ENCODE results near the gene NCAM2.

Gene NCAM2

GRCh38 chr21:21177353-21177986 lies 179.3 kb downstream of the NCAM2 start:
- DNase-seq (ENCODE audit: low read depth) = no peak

DNA sequence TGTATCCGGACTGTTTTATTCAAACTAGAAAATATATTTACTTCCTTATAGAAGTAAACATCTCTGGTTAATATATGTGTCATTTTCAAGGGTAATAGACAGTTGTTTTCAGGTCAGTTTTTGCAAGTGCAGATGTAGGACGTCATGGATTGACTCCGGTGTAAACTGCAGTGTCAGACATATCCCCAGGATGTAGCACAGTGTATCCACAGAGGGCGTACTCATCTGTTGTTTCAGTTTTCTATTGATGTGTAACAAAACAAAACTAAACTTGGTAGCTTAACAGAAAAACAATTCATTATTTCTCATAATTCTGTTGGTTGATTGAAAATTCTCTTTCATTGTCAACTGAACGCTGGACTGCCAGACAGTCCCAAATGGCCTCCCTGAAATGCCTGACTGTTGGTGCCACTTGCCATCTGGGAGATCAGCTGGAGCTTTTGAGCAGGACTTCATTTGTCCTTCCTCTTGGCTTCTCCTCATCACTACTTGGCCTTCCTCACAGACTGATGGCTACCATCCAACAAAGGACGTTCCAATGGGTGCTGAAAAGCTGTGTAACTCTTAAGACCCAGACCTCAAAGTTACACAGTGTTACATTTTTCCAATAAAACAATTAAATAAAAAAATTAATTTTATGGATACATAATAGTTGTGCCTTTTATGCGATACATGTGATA lies 181.6 kb downstream of the NCAM2 start:
- DNase-seq (ENCODE audit: low read depth) = no peak

DNA sequence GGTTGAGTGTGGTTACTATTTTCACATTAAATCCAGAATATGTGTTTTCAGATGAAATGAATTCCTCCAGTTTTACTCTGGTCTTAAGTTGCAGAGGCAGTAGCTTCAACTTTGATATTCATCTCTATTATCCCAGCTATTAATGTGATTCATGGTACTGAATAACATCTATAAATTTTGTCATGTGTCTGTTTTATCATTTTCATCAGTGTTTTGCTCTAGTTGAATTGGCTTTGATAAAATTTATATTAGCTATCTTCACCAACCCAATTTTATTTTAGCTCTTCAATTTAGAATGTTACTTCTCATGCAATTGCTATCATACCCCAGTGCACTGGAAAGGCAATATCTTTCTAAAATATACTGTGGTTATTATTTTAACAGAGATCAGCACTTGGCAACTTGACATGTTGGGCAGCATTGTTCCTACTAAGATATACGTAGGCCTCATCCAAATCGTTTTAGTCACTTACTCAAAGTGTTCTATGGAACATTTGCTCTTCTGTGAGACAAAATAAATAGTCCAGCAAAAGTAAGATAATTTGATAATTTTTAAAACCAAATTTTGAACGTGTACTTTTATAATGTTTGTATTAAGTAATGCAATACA lies 184.3 kb downstream of the NCAM2 start:
- no peak for DNase-seq (ENCODE audit: low read depth)

GRCh38 chr21:21183092-21183491 lies 184.9 kb downstream of the NCAM2 start:
- DNase-seq (ENCODE audit: low read depth) = no peak

DNA sequence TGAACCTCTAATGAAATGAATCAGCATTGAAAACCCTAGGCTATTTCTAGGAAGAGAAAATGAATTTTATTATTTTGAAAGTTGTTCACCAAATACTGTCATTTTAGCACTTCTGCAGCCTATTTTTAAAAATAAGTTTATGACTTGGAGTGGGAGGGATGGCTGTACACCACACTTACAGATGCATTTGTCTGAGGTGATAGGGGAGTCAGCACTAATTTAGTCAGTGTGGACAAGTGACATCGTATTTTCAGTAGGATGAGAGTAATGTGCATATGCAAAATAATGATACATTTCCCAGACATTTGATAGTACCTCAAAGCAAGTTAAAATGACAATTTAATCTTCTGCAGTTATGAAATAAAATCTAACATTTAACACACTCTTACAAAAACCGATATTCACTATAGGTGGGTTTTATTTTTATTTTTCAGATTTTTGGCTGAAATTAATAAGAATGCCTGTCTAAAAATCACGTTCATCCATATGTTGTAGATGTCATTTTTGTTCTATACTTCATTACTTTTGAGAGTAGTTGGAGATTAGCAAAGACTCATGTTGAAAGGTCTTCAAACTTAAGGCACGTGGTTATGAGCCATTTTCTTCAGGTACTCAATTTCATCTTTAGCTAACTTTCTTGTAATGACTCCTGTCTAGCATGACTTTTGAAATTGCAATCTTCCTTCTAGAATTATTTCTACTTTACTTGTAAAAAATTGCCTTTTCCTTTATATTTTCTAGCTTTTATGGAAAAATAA lies 186.7 kb downstream of the NCAM2 start:
- DNase-seq (ENCODE audit: low read depth) = no peak

- no peak for DNase-seq (ENCODE audit: low read depth)
These were observed 189.4 kb downstream of the NCAM2 start for GRCh38 chr21:21187579-21187978.

- DNase-seq (ENCODE audit: low read depth) = no peak
These were observed 190.4 kb downstream of the NCAM2 start for GRCh38 chr21:21188513-21189195.

DNA sequence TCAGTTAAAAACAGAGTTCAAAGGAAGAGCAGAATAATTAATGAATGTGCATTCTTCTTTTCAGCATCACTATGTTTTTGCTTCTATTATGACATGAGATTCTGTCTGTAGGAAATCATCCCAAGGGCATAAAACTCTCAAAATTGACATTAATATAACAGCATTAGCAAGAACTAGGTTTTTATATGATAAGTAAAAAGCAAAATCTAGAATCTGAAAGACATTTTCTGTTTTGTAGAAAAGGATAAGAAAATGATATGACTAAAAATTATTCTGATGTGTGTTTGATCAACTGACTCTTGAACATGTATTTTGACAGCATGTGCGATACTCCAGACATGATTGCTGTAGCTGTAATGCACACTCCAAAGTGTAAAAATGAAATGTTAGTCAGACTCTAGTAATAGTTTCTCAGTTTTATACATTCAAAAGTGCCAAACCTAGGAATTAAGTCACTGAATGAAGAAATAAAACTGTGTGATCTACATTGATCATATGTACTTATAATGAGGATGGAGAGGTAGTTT lies 197.3 kb downstream of the NCAM2 start:
- DNase-seq (ENCODE audit: low read depth) = no peak

GRCh38 chr21:21196087-21196486 lies 197.9 kb downstream of the NCAM2 start:
- DNase-seq (ENCODE audit: low read depth) = no peak

GRCh38 chr21:21196848-21197247 lies 198.6 kb downstream of the NCAM2 start:
- DNase-seq (ENCODE audit: low read depth) = no peak

DNA sequence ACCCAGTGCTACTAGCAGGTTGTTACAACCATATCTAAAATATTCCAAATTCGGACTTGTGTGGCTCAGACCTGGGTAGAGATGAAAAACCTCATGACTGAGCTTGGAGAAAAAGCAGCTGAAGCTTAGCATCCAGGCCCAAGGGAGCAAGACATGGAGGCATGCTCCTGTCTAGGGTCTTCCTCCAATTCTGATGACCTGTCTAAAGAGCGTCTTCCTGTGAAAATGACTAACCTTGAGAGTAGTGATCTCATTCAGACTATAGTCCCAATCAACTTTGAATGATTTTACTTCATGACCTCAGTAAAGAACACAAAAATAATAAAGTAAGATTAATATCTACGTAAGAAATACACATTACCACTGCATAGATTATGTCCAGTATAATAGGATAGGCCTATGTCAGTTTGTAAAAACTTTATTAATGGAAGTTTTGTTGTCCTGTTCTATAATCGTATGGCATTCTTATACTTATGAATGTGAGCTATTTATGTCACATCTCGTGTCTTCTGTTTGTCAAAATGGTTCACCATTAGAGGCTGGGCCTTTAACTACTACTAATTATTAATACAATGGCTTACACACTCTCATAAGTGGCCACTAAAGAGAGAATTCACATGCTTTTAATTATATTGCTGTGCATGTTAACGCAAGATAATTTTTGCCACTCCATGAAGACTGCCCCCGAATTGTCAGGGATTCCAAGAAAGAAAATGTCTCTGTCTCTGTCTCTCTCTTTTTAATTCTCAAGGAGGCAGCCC lies 201.3 kb downstream of the NCAM2 start:
- no peak for DNase-seq (ENCODE audit: low read depth)

DNA sequence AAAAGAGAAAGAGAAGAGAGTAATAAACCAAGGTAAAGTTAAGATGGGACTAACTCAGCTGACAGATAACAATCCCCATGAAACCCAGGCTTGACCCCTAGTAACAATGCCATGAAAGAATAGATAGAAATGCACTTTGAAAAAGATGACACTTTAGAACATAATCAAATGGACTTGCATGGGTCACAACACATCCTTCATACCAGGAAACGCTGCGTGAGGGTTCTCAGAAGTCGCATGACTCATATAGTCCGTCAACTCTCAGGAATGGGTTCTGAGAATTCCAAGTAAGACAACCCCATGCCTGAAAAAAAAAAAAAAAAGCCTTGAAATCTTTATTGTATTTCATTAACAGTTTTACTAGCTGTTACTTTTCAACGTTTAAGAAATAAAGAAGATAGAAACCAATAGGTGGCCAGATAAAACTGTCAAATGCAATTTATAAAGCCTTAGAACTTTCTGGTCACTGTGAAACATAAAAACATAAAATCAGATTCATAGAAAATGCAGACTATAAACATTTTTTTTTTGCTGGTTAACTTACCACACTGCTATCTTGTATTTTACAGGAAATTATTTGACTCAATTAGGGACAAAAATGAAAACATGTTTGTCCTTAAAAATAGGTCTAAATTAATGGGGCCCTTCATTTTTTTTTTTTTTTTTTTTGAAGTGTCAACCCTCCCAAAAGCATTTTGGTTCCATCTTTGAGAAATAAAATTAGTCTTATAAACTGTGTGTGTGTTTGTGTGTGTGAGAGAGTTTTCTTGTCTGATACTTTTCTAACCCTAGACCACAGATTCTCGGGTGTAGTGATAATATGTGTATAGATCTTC lies 202.1 kb downstream of the NCAM2 start:
- DNase-seq (ENCODE audit: low read depth) = no peak

GRCh38 chr21:21200939-21201615 lies 202.9 kb downstream of the NCAM2 start:
- DNase-seq (ENCODE audit: low read depth) = no peak

DNA sequence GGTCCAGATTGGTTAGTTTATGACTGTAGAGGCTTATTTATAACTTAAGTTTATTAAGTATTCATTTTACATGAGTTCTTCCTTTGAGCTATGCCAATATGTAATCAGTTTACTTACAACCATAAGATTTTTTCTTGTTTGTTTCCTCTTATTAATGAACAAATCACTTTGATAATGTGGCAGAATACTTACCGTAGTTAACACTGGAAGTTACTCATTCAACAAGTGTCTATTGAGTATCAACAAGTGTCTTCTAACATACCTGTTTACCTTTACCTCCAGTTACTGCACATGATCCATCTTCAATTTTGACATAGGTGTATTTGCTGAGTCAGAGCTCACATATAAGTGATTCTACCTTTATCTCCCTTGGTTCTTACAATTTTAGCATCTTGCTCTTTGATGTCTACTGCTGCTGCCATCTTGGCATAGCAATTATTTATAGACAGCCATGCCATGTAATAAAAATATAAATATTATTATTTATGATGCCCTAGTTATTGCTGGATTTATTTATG lies 205.7 kb downstream of the NCAM2 start:
- no peak for DNase-seq (ENCODE audit: low read depth)

DNA sequence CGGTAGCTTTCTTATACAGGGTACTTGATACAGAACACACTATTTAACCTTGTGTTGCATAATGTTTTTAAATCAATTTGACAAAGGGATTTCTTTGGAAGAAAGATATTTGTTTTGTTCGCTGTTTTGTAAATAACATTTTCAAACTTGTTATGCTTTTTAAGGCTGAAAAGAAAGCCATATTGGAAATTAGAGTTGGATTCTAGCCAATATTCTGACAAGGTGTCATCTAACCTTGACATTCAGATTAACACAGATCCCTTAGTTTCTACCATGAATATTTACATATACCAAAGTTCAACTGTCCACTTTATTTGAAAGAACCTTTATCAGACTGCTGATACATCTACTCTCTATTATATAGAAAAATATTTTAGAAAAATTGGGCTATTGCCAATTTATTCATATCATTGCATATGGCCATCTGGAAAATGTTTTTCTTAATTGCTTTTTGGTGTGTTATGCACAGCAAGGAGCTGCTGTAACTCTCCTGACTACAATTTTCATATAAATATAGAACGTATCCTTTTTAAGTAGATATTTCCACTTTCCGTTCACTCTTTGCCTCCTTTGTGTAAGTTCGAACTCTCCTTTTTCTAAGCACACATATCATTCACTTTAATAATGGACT lies 206.3 kb downstream of the NCAM2 start:
- DNase-seq (ENCODE audit: low read depth) = no peak

- no peak for DNase-seq (ENCODE audit: low read depth)
These were observed 207.4 kb downstream of the NCAM2 start for GRCh38 chr21:21205604-21206003.

GRCh38 chr21:21210552-21210951 lies 212.3 kb downstream of the NCAM2 start:
- no peak for DNase-seq (ENCODE audit: low read depth)

DNA sequence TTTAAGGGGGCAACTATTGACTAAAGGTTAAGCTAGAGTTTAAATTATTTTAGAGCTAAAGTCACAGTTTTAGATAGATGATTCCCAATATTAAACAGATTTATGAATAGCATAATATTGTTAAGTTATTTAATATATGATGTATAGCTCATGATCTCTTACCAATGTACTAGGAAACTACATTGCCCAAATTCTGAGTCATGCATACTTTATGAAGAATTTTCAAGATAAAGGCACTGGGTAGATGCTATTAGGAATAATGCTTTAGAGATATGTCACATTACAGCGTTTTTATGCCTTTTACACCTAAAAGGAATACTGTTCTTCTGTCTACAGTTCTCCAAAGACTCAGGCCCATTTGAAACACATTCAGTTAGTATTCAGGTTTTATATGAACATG lies 215.1 kb downstream of the NCAM2 start:
- DNase-seq (ENCODE audit: low read depth) = no peak

DNA sequence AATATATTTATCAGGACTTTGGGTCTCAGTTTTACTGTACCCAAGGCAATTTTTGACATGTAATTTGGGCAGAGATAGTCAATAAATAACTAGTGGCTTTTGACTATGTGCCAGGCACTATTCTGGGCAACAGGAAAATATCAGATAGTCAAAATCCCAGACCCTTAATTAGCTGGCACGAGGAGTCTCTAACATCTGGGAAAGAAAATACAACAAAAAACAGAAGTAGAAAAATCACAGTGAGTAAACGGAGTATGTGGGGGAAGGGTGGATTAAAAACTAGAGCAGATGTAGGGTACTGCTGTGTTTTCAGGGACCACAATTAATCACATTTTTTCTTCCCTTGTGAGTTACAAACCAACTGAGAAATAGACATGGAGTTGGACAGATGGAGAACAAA lies 217.8 kb downstream of the NCAM2 start:
- DNase-seq (ENCODE audit: low read depth) = no peak

Data from stimulated activated CD8-positive, alpha-beta memory T cell treated with anti-CD3 and anti-CD28 coated beads, Interleukin-7, amount 100 ng/mL, for 24 hours (primary cell).